Activated effector memory CD4-positive, alpha-beta T cell treated with Interleukin-2 at 50 U/mL for 16 hours (primary cell): ENCODE results near the gene DMWD.
"Not testable (repeated sequence)": the region's sequence is repeated elsewhere in the genome, so short reads cannot be mapped to it uniquely, and the experiment has no call there.

Experiments used
- DNase-seq: peaks from one replicate; pipeline ENCODE4 v3.0.0-alpha.2; 2020

DMWD gene

DNA sequence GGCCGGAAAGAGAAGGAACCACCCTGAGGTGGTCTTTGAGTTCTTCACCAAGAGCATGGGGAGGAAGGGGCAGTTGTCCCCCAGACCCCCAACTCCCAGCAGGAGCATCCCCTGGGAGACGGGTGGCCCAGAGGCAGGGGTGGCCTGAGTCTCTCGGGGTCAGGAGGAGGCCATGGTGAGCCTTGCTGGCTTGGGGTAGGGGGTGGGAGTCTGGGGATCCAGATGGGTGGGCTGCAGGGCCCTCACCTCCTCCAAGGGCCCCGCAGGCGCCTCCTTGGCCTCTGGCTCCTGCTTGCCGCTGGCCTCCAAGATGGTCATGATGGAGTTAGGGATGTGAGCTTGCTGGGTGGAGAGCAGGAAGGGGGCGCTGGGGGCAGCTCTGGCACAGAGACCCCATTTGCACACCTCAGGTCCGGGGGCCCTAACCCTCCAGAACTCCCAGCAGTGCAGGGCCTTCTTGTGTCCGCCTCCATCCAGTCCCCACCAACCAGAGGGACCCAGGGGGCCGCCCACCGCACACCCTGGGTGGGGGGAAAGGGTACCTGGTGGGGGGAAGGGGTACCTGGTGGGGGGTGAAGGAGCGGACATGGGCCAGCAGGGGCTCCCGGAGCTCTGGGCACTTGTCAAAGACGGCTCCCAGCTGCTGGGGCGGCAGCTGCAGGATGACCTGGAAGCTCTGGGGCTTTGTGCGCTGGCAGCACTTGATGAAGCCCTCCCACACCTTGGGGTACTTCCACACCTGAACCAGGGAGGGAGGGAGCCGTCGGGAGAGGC, 23.8 kb upstream of the DMWD start:
- no peak for DNase-seq

DNA sequence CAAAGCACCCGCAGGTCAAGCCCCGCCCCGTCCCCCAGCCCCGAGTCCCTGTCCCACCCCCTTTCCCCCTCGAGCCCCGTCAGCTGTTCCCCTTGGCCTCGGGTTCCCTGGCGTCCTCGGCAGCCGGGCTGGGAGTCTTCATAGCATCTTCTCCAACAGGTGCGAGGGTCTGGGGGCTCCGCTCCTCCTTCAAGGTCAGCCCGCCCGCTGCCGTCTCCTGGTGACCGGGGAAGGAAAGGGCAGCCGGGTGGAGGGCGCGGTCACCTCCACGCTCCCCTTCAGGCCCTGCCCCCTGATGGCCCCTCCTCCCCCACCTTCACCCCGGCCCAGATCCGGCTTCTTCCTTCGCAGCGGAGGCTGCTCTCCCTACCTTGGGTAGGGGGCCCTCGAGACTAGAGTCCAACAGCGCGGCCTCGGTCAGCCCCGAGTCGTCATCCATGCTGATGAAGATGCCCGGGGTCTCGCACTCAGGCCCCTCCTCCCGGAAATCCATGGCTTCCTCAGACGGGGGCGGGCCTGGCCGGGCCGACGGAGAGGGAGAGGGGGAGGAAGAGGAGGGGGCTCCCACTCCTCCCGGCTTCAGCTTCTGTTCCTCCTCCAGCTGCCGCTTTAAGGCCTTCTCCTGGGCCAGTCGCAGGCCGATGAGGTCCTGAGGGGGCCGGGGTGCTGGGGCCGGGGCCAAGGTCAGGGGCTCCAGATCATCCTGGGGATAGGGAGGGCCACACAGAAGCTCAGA, 23.0 kb upstream of the DMWD start:
- DNase-seq: no peak

DNA sequence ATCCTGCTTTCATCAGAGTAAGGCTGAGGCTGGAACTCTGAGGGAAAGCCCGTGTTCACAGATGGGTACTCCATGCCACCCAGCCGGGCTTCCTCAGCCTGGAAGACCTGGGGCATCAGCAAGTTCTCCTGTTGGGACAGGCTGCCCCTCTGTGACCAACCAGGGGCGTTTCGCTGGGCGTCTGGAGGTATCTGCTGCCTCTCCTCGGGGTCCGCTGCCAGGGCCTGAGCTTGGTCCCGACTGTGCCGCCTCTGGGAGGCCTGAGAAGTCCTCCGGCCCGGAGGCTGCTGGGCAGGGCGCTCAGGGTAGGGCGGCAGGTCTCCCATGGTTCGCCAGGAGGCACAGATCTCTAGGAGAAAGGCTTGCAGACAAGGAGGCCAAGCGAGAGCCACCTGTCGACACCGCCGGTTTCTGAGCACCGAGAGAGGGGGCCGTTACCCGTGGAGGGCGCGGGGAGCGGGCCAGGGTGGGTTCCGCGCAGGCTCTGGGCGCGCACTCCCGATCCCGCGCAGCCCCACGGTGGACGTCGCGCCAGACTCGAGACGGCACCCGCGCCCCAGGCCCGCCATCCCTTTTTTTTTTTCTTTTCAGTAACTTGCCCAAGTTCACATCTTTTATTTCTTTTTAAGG, 22.3 kb upstream of the DMWD start, which contains the start of gene RSPH6A:
TSS of gene RSPH6A (minus strand) at position 458 of the 630 bp plus-strand sequence. CDS start at position 326, 132 bp downstream.
- no peak for DNase-seq

DNA sequence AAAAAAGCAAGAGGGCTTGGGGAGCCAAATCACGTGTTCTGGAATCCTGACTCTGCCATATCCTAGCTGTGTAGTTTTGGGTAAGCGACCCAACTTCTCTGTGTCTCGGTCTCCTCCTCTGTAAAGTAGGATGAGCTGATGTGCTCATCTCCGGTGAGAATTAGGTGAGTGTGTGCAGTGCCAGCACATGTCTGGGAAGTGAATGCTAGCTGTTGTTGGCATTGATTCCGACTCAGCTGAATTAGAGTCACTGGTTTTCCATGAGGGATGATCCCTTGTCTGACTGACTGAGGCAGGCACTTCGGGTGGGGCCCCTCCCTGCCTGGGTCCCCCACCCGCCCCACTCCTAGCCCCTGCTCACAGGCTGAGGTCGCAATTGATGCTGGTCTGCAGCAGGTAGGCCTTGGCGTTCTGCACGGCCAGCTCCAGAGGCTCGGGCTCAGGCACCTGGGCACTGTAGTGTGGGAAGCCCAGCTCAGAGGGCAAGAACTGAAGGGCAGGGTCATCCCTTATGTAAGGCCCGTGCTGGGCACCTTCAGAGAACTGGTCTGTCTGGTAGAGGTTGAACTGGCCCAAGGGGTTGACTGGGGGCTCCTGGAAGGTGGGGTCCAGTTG, 21.6 kb upstream of the DMWD start:
- no peak for DNase-seq

DNA sequence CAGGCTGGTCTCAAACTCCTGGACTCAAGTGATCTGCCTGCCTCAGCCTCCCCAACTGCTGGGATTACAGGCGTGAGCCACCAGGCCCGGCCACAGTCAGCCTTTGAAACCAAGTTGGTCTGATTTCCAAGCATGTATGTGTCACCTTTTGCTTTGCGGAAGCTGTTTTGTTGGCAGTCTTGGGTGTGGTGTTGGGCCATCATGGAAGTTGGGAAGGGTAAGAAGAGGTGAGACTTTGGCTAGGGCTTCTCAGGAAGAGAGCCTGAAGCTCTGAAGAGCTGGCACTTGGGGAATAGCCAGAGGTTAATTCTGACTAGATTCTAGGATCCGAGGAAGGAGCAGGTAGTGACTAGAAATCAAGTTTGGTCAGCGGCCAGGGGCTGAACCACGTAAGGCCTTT, 19.7 kb upstream of the DMWD start:
- DNase-seq: no peak

DNA sequence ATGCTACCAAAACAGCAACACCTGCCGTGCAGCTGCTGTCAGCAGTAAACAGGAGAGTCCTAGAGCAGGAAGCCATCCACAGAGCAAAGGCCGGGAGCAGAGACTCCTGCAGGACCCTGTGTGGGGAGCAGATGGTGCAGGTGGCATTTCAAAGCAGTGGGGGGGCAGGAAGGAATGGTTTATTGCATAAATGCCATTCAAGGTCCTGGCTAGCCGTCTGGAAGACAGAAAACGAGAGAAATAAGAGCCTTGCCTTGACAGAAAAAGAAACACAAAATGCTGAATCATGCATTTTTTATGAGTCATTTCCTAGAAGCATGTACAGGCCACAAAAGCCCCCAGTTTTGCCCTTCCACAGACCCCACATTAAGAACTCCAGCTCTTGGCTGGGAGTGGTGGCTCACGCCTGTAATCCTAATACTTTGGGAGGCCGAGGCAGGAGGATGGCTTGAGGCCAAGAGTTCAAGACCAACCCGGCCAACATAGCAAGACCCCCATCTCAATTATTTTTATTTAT, 17.1 kb upstream of the DMWD start:
- DNase-seq: no peak

DNA sequence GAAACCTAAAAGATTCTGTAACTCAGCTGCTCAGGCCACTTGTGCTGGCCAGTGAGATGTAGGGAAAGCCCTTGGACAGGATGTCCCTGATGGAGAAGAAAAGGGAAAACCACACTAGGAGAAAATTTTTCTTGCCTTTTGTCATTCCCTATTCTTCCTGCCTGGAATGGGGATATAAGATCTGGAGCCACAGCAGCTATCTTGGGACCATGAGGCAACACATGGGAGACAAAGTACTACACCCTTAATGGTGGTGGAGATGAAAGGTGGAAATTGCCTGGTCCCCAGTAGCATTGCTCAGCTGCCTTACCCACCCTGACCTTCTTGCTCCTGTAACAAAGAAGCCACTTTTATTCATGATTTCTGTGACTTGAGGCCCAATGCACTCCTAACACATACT, 13.1 kb upstream of the DMWD start:
- DNase-seq: no peak

DNA sequence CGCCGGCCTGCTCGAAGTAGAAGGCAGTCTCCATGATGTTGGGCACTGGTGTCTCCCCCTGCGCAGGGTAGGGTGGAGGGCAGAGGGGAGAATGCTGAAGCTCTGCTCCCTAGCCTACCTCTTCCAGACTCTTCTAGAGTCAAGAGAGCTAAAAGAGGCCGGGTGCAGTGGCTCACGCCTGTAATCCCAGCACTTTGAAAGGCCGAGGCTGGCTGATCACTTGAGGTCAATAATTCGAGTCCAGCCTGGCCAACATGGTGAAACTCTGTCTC, 12.2 kb upstream of the DMWD start:
- no peak for DNase-seq

DNA sequence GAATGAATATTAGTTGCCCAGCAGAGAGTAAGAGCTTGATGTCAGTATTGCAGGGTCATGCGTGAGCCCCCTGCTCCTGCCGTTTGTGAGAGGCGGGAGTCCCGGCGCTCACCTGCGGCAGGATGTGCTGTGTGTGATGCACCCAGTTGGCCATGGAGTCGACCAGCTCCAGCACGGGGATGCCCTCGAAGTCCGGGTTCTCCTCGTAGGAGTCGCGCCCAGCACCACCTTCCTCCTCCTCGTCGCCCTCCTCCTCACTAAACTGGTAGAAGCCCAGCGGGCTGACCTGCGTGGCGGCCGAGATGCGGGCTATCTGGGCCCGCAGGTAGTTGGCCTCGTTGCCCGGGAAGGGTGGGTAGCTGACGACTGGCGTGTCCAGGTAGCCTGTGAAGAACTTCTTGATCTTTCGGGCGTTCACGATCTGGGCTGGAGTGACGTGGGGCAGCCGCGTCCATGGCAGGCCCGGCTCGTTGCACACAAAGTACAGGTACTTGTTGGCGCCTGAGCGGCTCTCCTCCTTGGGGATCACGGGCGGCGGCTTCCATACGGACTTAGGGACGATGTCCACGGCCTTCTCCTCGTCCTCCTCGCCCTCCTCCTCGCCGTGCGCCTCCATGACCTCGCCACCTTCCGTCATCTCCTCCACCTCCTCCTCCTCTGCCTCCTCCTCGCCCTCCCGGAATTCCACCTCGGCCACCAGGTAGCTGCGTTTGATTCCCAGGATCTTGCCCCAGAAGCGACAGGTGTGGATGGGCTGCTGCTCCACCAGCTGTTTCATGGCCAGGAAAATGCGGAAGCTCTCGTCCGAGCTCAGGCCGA, 11.7 kb upstream of the DMWD start:
- DNase-seq: no peak

DNA sequence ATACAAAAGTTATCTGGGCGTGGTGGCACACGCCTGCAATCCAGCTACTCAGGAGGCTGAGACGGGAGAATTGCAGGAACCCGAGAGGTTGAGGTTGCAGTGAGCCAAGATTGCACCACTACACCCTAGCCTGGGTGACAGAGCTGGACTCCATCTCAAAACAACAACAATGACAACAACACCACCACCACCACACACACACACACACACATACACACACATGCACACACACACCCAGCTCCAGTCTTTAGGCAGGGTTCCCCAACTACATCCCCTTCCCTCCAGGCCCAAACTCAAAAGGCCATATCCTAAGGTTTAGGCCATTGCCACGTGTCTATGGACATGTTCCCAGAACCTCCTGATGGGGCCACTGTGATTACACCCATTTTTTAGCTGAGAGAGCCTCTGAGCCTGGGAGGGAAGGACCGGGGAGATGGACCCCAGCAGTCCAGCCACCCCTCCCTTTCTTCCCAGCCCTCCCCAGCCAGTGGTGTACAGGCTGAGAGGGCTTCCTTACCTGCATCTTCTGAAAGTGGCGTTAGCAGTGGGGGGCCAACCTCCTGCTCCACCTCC, 9.0 kb upstream of the DMWD start:
- no peak for DNase-seq

DNA sequence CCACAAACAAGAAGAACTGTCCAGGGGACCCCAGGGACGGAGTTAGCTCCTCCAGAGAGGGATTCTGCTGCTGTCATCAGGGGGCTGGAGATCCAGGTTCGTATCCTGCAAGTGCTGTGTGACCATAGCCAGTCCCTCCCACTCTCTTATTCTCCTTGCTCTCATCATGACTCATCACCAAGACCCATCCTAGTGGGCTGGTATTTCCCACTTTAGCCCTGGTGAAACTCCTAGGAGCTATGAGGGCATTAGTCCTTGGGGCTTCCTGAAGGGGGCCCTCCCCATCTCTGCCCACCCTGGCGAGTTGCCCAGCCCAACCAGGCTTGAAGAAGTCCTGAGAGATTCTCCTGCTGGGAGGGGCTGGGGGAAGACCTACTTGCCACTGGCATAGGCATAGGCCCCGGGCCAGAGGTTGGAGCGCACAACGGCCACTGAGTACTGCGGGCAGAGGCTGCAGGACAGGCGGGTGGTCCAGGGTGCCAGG, 7.5 kb upstream of the DMWD start:
- no peak for DNase-seq

DNA sequence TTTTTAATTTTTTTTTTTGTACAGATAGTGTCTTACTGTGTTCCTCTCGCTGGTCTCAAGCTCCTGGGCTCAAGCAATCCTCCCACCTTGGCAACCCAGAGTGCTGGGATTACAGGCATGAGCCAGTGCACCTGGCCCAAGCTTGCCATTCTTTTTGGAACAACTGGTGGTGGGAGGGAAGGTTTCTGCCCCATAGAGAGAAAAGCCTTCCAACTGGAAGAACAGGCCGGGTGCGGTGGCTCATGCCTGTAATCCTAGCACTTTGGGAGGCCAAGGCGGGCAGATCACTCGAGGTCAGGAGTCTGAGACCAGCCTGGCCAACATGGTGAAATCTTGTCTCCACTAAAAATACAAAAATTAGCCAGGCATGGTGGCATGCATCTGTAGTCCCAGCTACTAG, 6.9 kb upstream of the DMWD start:
- not testable (repeated sequence) for DNase-seq

DNA sequence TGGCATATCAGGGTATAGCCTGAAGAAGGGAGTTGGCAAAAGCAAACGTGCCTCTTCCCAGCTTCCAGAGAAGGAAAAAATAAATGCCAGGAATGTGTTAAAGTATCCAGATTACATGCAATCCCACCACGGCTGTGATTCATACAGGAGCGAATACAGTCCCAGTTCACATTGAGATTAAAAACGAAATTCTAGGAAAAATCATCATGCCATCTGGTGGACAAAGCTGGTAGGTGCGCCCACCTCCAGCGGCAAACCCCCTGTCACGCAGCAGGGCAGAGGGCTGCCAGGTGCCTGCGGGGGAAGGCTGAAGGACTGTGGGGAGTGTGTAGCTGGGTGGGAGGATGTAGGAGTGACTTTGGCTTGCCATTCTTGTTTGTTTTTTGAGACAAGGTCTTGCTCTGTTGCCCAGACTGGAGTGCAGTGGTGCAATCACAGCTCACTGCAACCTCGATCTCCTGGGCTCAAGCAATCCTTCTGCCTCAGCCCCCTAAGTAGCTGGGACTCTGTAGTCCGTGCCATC, 6.4 kb upstream of the DMWD start:
- DNase-seq: peak; percentile 40

DNA sequence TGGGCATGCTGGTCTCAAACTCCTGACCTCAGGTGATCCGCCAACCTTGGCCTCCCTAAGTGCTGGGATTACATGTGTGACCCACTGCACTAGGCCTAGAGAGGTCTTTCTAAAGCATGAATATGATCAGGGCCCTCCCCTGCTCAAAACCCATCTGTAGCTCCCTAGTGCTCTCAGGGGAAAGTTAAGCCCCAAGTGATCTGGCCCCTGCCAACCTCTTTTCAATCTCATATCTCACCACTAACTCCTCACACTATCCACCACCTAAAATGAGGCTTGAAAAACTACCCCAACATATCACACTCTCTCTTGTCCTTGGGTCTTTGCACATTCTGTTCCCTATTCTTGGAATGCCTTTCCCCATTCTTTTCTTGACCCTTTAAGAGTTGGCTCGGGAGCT, 2.0 kb upstream of the DMWD start:
- DNase-seq: no peak

DNA sequence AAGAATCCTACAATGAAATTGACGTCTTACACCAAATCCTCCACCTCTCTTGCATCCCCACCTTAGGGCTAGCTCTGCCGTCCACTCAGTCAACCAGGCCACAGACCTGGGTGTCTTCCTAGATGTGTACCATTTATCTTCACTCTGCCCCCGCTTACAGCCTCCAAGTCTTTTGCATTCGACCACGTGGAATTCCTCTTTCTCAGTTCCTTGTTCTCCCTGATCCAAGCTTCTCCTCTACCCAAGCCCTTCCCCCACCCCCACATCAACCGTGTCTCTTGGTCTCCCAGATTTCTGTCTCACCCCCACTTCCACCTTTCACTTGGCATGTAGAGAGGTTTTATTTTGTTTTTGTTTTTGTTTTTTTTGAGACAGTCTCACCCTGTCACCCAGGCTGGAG, 1.2 kb upstream of the DMWD start:
- DNase-seq: no peak

DNA sequence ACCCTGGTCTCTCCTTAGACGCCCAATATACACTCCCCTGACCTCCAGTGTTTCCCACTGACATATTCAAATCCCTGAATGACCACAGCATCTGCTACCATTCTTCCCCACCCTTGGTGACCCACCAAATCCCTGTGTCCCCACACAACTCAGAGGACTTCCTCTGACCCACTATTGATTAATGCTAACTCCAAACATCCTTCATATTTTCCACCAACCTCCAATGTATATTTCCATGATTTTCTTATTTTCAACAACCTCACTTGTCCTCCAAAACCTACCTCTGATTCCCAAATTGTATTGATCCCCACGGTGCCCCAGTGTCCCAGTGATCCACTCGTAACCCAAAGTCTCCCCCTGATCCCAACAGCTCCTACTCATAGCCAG, 526 bp upstream of the DMWD start:
- DNase-seq: no peak

DNA sequence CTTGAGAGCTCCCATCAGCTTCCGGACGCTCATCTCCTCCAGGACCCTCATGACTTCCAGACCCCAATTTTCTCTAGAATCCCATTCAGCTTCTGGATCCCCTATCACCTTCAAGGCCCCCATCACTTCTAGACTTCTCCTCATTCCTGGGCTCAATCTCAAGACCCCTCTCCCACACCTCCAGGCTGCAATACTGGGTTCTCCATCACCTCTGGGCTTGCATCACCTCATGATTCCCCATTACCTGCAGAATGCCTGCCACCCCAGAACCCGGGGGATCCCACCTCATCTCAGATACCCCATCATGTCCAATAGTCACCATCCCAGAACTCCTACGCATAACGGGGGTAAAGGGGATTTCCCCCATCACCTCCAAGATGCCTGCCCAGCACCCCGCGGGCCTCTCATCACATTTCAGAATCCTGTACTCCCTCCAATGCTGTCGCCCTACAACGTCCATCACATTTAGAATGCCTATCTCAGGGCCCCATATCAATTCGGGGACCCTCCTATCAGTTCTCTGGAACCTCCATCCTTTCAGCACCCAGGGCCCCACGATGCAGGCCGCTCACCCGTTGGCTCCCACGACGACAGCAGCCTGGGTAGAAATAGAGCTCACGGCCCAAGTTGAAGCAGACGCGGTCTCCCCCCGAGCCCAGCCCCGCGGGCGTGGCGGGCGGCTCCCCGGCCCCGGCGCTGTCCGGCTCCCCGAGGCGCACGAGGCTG, 738 bp downstream of the DMWD start:
- no peak for DNase-seq

DNA sequence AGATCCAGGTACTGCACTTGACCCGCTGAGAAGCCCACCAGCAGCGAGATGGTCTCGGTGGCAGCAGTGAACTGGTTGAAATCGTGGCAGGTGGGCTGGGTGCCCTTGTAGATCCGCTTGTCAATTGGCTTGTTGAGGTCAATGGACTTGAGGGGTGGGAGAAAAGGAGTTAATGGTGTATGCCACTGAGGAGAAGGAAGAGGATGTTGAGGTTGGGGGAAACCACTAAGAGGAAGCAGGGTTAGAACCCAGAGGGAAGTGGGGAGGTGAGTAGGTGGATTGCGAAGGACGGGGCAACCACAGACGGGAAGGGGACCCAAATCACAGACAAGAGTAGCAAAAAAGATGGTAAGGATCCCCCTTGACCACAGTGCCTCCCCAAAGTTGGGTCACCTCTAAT, 1.7 kb downstream of the DMWD start:
- peak; percentile 27 for DNase-seq

DNA sequence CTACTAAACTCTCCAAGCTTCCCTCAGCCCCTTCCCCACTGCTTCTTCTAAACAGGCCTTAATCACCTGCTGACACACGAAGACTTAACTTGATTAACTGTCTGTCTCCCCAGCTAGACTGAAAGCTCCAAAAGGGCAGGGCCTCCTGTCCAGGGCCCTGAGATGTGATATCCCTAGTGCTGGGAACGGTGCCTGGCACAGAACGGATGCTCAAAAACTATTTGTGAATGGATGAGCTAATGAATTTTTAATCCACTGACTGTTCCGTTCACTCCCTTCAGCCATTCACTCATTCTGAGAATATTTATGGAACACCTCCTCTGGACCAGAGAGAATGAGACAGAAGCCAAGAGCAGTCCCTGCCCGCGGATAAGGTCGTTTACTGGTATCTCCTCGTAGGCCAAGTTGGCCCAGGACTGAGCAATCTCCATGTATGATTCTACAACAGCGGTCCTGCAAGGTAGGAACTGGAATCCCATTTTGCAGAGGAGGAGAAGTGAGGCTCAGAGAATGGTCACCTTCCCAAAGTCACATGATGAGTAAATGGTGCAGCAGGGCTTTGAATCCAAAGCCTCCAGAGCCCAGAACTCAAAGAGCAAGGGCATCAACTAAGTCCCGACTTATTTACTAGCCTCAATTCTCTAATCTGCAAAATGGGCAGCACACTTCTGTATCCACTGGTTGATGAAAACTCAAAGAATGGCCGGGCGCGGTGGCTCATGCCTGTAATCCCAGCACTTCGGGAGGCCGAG, 3.4 kb downstream of the DMWD start:
- DNase-seq: no peak

DNA sequence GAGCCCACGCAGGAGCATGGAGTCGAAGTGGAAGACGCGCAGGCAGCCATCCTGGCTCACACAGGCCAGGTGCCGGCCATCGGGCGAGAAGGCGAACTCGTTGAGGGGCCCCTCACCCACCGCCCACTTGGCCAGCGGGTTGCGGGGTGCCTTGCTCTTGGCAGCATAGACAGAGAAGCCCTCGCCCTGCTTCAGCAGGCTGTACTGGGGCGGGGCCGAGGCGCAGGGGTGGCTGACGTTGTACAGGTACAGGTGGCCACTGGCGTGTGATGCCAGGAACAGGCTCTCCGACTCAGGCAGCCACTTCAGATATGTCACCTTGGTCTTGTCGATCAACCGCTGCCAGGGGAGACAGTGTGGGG, 6.1 kb downstream of the DMWD start:
- no peak for DNase-seq
